Skin of body (tissue), 2 donors: ENCODE measurements around the gene ERICH6B. TPM values are rescaled to one million over a fixed set of nuclear protein-coding genes. Genes with fewer than 3 reads are reported as not detected.

Experiments used
- DNase-seq: peaks from one replicate; lab custom pipeline; 2025; lab: John Stamatoyannopoulos, UW
- total RNA-seq: library from RNA; depleted of rRNA; stranded (reverse); fragments of >200 nt; gene quantifications from one replicate; pipeline ENCODE4 v1.2.3, GENCODE V29; 2014

The ERICH6B gene
- total RNA-seq, 1 donor from 2014 or later: not detected

- DNase-seq: no peak
Observed at GRCh38 chr13:45602183-45603170, 13.1 kb downstream of the ERICH6B start.

GRCh38 chr13:45601680-45602079, 13.9 kb downstream of the ERICH6B start:
- no peak for DNase-seq

- no peak for DNase-seq
Observed at GRCh38 chr13:45598597-45598996, 16.9 kb downstream of the ERICH6B start.

- no peak for DNase-seq
Observed at GRCh38 chr13:45596800-45597475, 18.6 kb downstream of the ERICH6B start.

GRCh38 chr13:45595965-45596364, 19.6 kb downstream of the ERICH6B start:
- DNase-seq: no peak

GRCh38 chr13:45594764-45595163, 20.8 kb downstream of the ERICH6B start:
- no peak for DNase-seq

GRCh38 chr13:45594227-45594626, 21.3 kb downstream of the ERICH6B start:
- DNase-seq: no peak

GRCh38 chr13:45592758-45593157, 22.8 kb downstream of the ERICH6B start:
- DNase-seq: no peak

GRCh38 chr13:45590066-45590465, 25.5 kb downstream of the ERICH6B start:
- DNase-seq: no peak

- no peak for DNase-seq
Observed at GRCh38 chr13:45587897-45588296, 27.6 kb downstream of the ERICH6B start.

GRCh38 chr13:45584816-45585215, 30.7 kb downstream of the ERICH6B start:
- no peak for DNase-seq

- no peak for DNase-seq
Observed at GRCh38 chr13:45582408-45583076, 33.0 kb downstream of the ERICH6B start.

GRCh38 chr13:45576466-45576865, 39.1 kb downstream of the ERICH6B start:
- DNase-seq: no peak

GRCh38 chr13:45575830-45576180, 39.7 kb downstream of the ERICH6B start:
- no peak for DNase-seq

GRCh38 chr13:45575146-45575829, 40.3 kb downstream of the ERICH6B start:
- DNase-seq: no peak

- no peak for DNase-seq
Observed at GRCh38 chr13:45565331-45565730, 50.2 kb downstream of the ERICH6B start.

- no peak for DNase-seq
Observed at GRCh38 chr13:45564133-45564776, 51.3 kb downstream of the ERICH6B start.

- no peak for DNase-seq
Observed at GRCh38 chr13:45554604-45555109, 60.9 kb downstream of the ERICH6B start.

GRCh38 chr13:45548281-45548680, 67.3 kb downstream of the ERICH6B start:
- no peak for DNase-seq

GRCh38 chr13:45546410-45546765, 69.2 kb downstream of the ERICH6B start:
- no peak for DNase-seq
